Trophoblast cell (in vitro differentiated cells and primary cell): ENCODE results near the gene ESR1.
"Not testable (repeated sequence)": the region's sequence is repeated elsewhere in the genome, so short reads cannot be mapped to it uniquely, and the experiment has no call there.

Experiments
- DNase-seq, 2 donors: peaks; one replicate each; pipeline ENCODE4 v3.0.0-alpha.2; 2016
- H2AFZ ChIP-seq: 2 replicates; pipeline ENCODE4 v1.6.1; 2013; ENCODE audit warnings: low read length, moderate library complexity, mild to moderate bottlenecking; ENCODE audit not compliant: insufficient read depth, poor library complexity
- H2AK5ac ChIP-seq: 2 replicates; pipeline ENCODE4 v1.6.1; 2013; ENCODE audit warnings: mild to moderate bottlenecking, low read length
- H2BK120ac ChIP-seq: 2 replicates; pipeline ENCODE4 v1.6.1; 2013; ENCODE audit warnings: low read length, mild to moderate bottlenecking, moderate library complexity; ENCODE audit not compliant: insufficient read depth, poor library complexity
- H2BK12ac ChIP-seq: 2 replicates; pipeline ENCODE4 v1.6.1; 2013; ENCODE audit warnings: mild to moderate bottlenecking, low read length, moderate library complexity
- H2BK5ac ChIP-seq: 2 replicates; pipeline ENCODE4 v1.6.1; 2013; ENCODE audit warnings: low read length, low read depth, moderate library complexity, mild to moderate bottlenecking; ENCODE audit not compliant: poor library complexity
- H3K14ac ChIP-seq: 2 replicates; pipeline ENCODE4 v1.6.1; 2013; ENCODE audit warnings: mild to moderate bottlenecking, low read length
- H3K18ac ChIP-seq: 2 replicates; pipeline ENCODE4 v1.6.1; 2013; ENCODE audit warnings: mild to moderate bottlenecking, low read length
- H3K23ac ChIP-seq: 2 replicates; pipeline ENCODE4 v1.6.1; 2013; ENCODE audit warnings: low read length
- H3K27ac ChIP-seq: 2 replicates; pipeline ENCODE4 v1.5.1; 2013; ENCODE audit warnings: low read depth, mild to moderate bottlenecking, inconsistent platforms, low read length, moderate library complexity
- H3K27me3 ChIP-seq: 2 replicates; pipeline ENCODE4 v1.6.1; 2013; ENCODE audit warnings: inconsistent platforms, mild to moderate bottlenecking, low read length, moderate library complexity; ENCODE audit not compliant: insufficient read depth
- H3K36me3 ChIP-seq, 2 experiments: 1 replicate in 1 of 2; 2 replicates in 1 of 2; pipeline ENCODE4 v1.6.1; 2013; ENCODE audit warnings: low read length in 2 of 2, mild to moderate bottlenecking in 2 of 2, moderate library complexity in 1 of 2; ENCODE audit not compliant: insufficient read depth in 2 of 2, control insufficient read depth in 1 of 2
- H3K4ac ChIP-seq: 2 replicates; pipeline ENCODE4 v1.6.1; 2013; ENCODE audit warnings: low read depth, mild to moderate bottlenecking, low read length, moderate library complexity
- H3K4me1 ChIP-seq, 2 experiments: 1 replicate in 1 of 2; 2 replicates in 1 of 2; pipeline ENCODE4 v1.6.1; 2013; ENCODE audit warnings: low read length in 2 of 2, mild to moderate bottlenecking in 2 of 2, moderate library complexity in 1 of 2; ENCODE audit not compliant: insufficient read depth in 2 of 2, control insufficient read depth in 1 of 2
- H3K4me2 ChIP-seq: 2 replicates; pipeline ENCODE4 v1.6.1; 2013; ENCODE audit warnings: inconsistent platforms, mild to moderate bottlenecking, low read length, moderate library complexity
- H3K4me3 ChIP-seq: 2 replicates; pipeline ENCODE4 v1.5.1; 2013; ENCODE audit warnings: mild to moderate bottlenecking, low read depth, low read length, inconsistent platforms
- H3K79me1 ChIP-seq: one replicate; pipeline ENCODE4 v1.6.1; 2013; ENCODE audit warnings: low read length
- H3K79me2 ChIP-seq: 2 replicates; pipeline ENCODE4 v1.6.1; 2013; ENCODE audit warnings: low read length, mild to moderate bottlenecking; ENCODE audit not compliant: control insufficient read depth, insufficient read depth, poor library complexity
- H3K9ac ChIP-seq: 2 replicates; pipeline ENCODE4 v1.6.1; 2013; ENCODE audit warnings: mild to moderate bottlenecking, low read length
- H3K9me3 ChIP-seq: 2 replicates; pipeline ENCODE4 v1.6.1; 2013; ENCODE audit warnings: low read depth, mild to moderate bottlenecking, control low read depth, inconsistent platforms, low read length; ENCODE audit not compliant: insufficient read depth
- H4K12ac ChIP-seq: 2 replicates; pipeline ENCODE4 v1.6.1; 2013; ENCODE audit warnings: low read depth, mild to moderate bottlenecking, low read length, moderate library complexity
- H4K8ac ChIP-seq: 2 replicates; pipeline ENCODE4 v1.6.1; 2013; ENCODE audit warnings: low read depth, mild to moderate bottlenecking, low read length, moderate library complexity
- H4K91ac ChIP-seq: one replicate; pipeline ENCODE4 v1.6.1; 2013; ENCODE audit warnings: low read depth, mild to moderate bottlenecking, low read length, moderate library complexity
- WGBS: extraction: QIAGEN DNeasy Blood & Tissue Kit; methylation state at CpG from one replicate; pipeline ENCODE4 v1.1.7; 2013; ENCODE audit warnings: missing lambda C conversion rate; ENCODE audit not compliant: insufficient read length, insufficient coverage; ENCODE audit errors: extremely low coverage; 5-methylcytosine and 5-hydroxymethylcytosine counted together

The ESR1 gene

GRCh38 chr6:152018876-152019275 is 211.4 kb downstream of the ESR1 start:
- H3K23ac ChIP-seq: no peak overlapping the region
- H2AK5ac ChIP-seq: no peak overlapping the region
- H2BK120ac ChIP-seq: no peak overlapping the region
- no peak overlapping the region for H3K4me3 ChIP-seq
- no peak overlapping the region for H2BK5ac ChIP-seq
- no peak overlapping the region for H3K18ac ChIP-seq
- H2AFZ ChIP-seq: no peak overlapping the region
- H3K14ac ChIP-seq: no peak overlapping the region
- no peaks in the 10 kb centered on the region for H3K36me3 ChIP-seq
- no peak overlapping the region for H4K91ac ChIP-seq
- H3K4me1 ChIP-seq: no peaks in the 10 kb centered on the region
- H3K9me3 ChIP-seq: no peaks in the 10 kb centered on the region
- H3K9ac ChIP-seq: no peak overlapping the region
- no peaks in the 10 kb centered on the region for H3K27me3 ChIP-seq
- no peak overlapping the region for H3K4ac ChIP-seq
- no peak overlapping the region for H3K27ac ChIP-seq
- H2BK12ac ChIP-seq: no peak overlapping the region
- no peak for DNase-seq
- no peaks in the 10 kb centered on the region for H3K79me2 ChIP-seq
- H4K8ac ChIP-seq: no peak overlapping the region
- no peaks in the 10 kb centered on the region for H3K79me1 ChIP-seq
- no peak overlapping the region for H4K12ac ChIP-seq
- no peak overlapping the region for H3K4me2 ChIP-seq

- H2BK120ac ChIP-seq: no peak overlapping the region
- no peak overlapping the region for H2AK5ac ChIP-seq
- H3K9ac ChIP-seq: no peak overlapping the region
- H3K4me1 ChIP-seq: no peaks in the 10 kb centered on the region
- WGBS: no CpG with 5 or more reads among the region's 4 CpGs
- H2BK12ac ChIP-seq: no peak overlapping the region
- no peak overlapping the region for H3K4me3 ChIP-seq
- H3K9me3 ChIP-seq: no peaks in the 10 kb centered on the region
- no peak overlapping the region for H3K4ac ChIP-seq
- no peak overlapping the region for H2AFZ ChIP-seq
- no peak overlapping the region for H3K4me2 ChIP-seq
- no peak overlapping the region for H3K27ac ChIP-seq
- H3K36me3 ChIP-seq: no peaks in the 10 kb centered on the region
- DNase-seq: no peak
- H3K18ac ChIP-seq: no peak overlapping the region
- no peak overlapping the region for H4K8ac ChIP-seq
- H4K91ac ChIP-seq: no peak overlapping the region
- no peak overlapping the region for H3K14ac ChIP-seq
- no peak overlapping the region for H4K12ac ChIP-seq
- H3K23ac ChIP-seq: no peak overlapping the region
- no peak overlapping the region for H2BK5ac ChIP-seq
- no peaks in the 10 kb centered on the region for H3K79me2 ChIP-seq
- no peaks in the 10 kb centered on the region for H3K79me1 ChIP-seq
- H3K27me3 ChIP-seq: no peaks in the 10 kb centered on the region
Measured at GRCh38 chr6:152022303-152022702, 214.8 kb downstream of the ESR1 start.

GRCh38 chr6:152023613-152024012 is 216.1 kb downstream of the ESR1 start:
- no peak overlapping the region for H4K91ac ChIP-seq
- no peak overlapping the region for H2BK12ac ChIP-seq
- no peaks in the 10 kb centered on the region for H3K27me3 ChIP-seq
- no peak for DNase-seq
- H3K79me1 ChIP-seq: no peaks in the 10 kb centered on the region
- H2AK5ac ChIP-seq: no peak overlapping the region
- WGBS: no CpG with 5 or more reads among the region's 2 CpGs
- no peak overlapping the region for H3K4ac ChIP-seq
- no peaks in the 10 kb centered on the region for H3K79me2 ChIP-seq
- H3K36me3 ChIP-seq: no peaks in the 10 kb centered on the region
- H3K23ac ChIP-seq: no peak overlapping the region
- H3K9ac ChIP-seq: no peak overlapping the region
- H2AFZ ChIP-seq: no peak overlapping the region
- H3K18ac ChIP-seq: no peak overlapping the region
- H3K9me3 ChIP-seq: no peaks in the 10 kb centered on the region
- H2BK120ac ChIP-seq: no peak overlapping the region
- H4K12ac ChIP-seq: no peak overlapping the region
- H3K4me3 ChIP-seq: no peak overlapping the region
- H3K27ac ChIP-seq: no peak overlapping the region
- H2BK5ac ChIP-seq: no peak overlapping the region
- H3K14ac ChIP-seq: no peak overlapping the region
- no peak overlapping the region for H3K4me2 ChIP-seq
- no peaks in the 10 kb centered on the region for H3K4me1 ChIP-seq
- no peak overlapping the region for H4K8ac ChIP-seq

- H4K8ac ChIP-seq: no peak overlapping the region
- no peak overlapping the region for H3K4ac ChIP-seq
- no peak overlapping the region for H2BK12ac ChIP-seq
- DNase-seq: no peak
- H3K27me3 ChIP-seq: no peaks in the 10 kb centered on the region
- no peak overlapping the region for H3K9ac ChIP-seq
- H2AFZ ChIP-seq: no peak overlapping the region
- H3K4me3 ChIP-seq: no peak overlapping the region
- H3K79me2 ChIP-seq: no peaks in the 10 kb centered on the region
- no peak overlapping the region for H2BK5ac ChIP-seq
- H3K18ac ChIP-seq: no peak overlapping the region
- H3K36me3 ChIP-seq: no peaks in the 10 kb centered on the region
- H3K4me1 ChIP-seq: no peaks in the 10 kb centered on the region
- no peak overlapping the region for H3K23ac ChIP-seq
- H3K14ac ChIP-seq: no peak overlapping the region
- no CpG with 5 or more reads among the region's 1 CpG for WGBS
- no peak overlapping the region for H2AK5ac ChIP-seq
- H4K91ac ChIP-seq: no peak overlapping the region
- no peak overlapping the region for H2BK120ac ChIP-seq
- H3K79me1 ChIP-seq: no peaks in the 10 kb centered on the region
- H3K27ac ChIP-seq: no peak overlapping the region
- H3K4me2 ChIP-seq: no peak overlapping the region
- H4K12ac ChIP-seq: no peak overlapping the region
- H3K9me3 ChIP-seq: no peaks in the 10 kb centered on the region
Measured at GRCh38 chr6:152026291-152026690, 218.8 kb downstream of the ESR1 start.

GRCh38 chr6:152026744-152027143 is 219.3 kb downstream of the ESR1 start:
- H3K4me2 ChIP-seq, H4K91ac ChIP-seq, DNase-seq, H3K9ac ChIP-seq, H3K36me3 ChIP-seq, H3K9me3 ChIP-seq, H2BK120ac ChIP-seq, H3K4me1 ChIP-seq, H3K79me1 ChIP-seq, H2BK5ac ChIP-seq, H4K8ac ChIP-seq, H3K18ac ChIP-seq, H4K12ac ChIP-seq, H3K4me3 ChIP-seq, H3K27ac ChIP-seq, H3K79me2 ChIP-seq, H2AK5ac ChIP-seq, H2BK12ac ChIP-seq, H3K14ac ChIP-seq, H2AFZ ChIP-seq, H3K27me3 ChIP-seq, H3K4ac ChIP-seq, H3K23ac ChIP-seq: not testable (repeated sequence)
- WGBS: no CpG with 5 or more reads among the region's 6 CpGs
